HCT116 (cell line): Measurements from ENCODE around the gene CSNK1D.

ENCODE experiments used
- CTCF ChIP-seq, 3 experiments: fragments of 200-600 bp in 1 of 3; sonication (generic) in 1 of 3; IDR thresholded peaks in 2 of 3; conservative IDR thresholded peaks in 1 of 3; 2 replicates each; pipeline ENCODE4 v1.5.1; 2012 to 2017; ENCODE audit warnings: low read depth in 2 of 3, low read length in 2 of 3, antibody characterized with exemption in 1 of 3, borderline replicate concordance in 1 of 3, control low read depth in 1 of 3, mild to moderate bottlenecking in 1 of 3, mixed read lengths in 1 of 3, mixed run types in 1 of 3, moderate library complexity in 1 of 3; ENCODE audit not compliant: insufficient read depth in 1 of 3
- EZH2 ChIP-seq: fragments of 200-600 bp; sonication (generic); IDR thresholded peaks from 2 replicates; pipeline ENCODE4 v1.6.1; 2017; ENCODE audit warnings: antibody characterized with exemption, mixed run types
- EZH2phosphoT487 ChIP-seq: fragments of 200-600 bp; IDR thresholded peaks from 2 replicates; pipeline ENCODE4 v1.6.1; 2018; ENCODE audit warnings: antibody characterized with exemption, borderline replicate concordance
- YY1 ChIP-seq: IDR thresholded peaks from 2 replicates; pipeline ENCODE4 v1.6.1; 2011; ENCODE audit warnings: low read length, low read depth, moderate library complexity, mild to moderate bottlenecking; ENCODE audit not compliant: insufficient replicate concordance; ENCODE audit errors: extremely low read depth
- ZFX ChIP-seq: fragments of 450-650 bp; IDR thresholded peaks from 2 replicates; pipeline ENCODE4 v1.6.1; 2017

GRCh38 chr17:82232322-82232820 is 41.1 kb downstream of the CSNK1D start:
- TF ChIP-seq CTCF (IDR thresholded peaks at IDR 0.05 in 2 of 3, conservative IDR thresholded peaks at IDR 0.05 in 1 of 3; ENCODE audit: borderline replicate concordance in 1 of 3, insufficient read depth in 1 of 3, low read depth in 2 of 3, low read length in 2 of 3) (no peak), EZH2 (no peak), YY1 (no peak), ZFX (no peak), EZH2phosphoT487 (no peak)
